UCSD-AML1 (cell line): ENCODE measurements around the gene DPH2.

Experiments
- DNase-seq: peaks from one replicate; lab custom pipeline; 2025; ENCODE audit not compliant: unreplicated experiment; lab: John Stamatoyannopoulos, UW

Gene DPH2

DNA sequence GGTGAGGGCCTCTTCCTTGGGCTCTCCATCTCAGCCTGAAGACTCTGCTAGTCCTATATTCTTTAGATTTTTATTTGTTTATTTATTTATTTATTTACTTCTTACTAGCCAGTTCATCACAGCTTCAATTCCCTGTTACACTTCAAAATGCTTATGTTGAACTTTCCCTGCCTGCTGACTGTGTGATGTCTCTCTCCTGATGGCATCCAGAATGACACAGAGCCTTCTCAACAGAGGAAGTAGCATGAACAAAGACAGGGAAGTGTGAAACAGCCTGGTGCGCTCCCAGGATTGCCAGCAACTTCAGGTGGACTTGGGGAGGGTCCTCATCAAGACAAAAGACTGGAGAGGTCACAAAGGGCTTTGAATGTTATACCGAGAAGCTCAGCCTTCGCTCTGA is 27.4 kb upstream of the DPH2 start:
- DNase-seq, result no peak

DNA sequence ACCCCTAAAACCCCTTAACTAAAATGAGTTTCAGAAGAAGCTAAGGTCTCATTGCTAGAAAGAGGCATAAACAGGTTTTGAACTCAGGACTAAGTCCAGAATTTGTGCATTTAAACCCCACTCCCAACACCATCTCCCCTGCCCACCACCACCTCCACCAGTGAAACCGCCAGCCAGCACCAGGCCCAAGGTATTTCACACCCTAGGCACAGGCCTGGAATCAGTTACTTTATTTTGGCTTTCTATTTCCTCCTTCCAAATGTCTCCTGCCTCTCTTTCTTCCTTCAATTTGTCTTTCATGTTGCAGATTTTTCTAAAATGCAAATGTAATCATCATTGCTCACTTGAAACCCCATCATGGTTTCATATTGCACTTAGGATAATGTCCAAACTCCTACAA is 24.9 kb upstream of the DPH2 start:
- no peak for DNase-seq

DNA sequence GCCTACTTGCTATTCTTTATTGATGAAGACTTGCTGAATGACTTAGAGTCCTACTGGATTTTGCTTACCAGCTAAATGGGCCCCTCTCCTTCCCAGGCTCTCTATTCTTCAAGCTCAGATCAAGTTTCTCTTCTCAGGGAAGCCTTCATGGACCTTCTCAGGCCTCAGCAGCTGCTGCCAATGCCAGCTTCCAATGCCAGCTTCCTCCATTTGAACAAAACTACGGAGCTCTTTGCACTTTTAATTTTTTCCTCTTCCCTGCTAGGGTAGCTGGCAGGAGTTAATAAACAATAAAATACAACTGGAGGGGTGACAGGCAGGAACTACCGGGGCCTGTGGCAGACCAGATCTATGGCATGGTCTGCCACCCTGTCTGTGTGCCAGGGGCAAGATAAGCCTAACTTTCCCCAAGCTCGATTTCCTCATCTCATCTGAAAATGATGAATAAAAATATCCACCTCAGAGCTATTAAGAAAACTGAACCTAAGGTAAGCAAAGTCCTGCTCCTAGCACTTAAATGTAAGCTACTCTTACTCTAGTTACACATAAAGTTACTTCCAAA is 24.1 kb upstream of the DPH2 start:
- DNase-seq, result no peak

DNA sequence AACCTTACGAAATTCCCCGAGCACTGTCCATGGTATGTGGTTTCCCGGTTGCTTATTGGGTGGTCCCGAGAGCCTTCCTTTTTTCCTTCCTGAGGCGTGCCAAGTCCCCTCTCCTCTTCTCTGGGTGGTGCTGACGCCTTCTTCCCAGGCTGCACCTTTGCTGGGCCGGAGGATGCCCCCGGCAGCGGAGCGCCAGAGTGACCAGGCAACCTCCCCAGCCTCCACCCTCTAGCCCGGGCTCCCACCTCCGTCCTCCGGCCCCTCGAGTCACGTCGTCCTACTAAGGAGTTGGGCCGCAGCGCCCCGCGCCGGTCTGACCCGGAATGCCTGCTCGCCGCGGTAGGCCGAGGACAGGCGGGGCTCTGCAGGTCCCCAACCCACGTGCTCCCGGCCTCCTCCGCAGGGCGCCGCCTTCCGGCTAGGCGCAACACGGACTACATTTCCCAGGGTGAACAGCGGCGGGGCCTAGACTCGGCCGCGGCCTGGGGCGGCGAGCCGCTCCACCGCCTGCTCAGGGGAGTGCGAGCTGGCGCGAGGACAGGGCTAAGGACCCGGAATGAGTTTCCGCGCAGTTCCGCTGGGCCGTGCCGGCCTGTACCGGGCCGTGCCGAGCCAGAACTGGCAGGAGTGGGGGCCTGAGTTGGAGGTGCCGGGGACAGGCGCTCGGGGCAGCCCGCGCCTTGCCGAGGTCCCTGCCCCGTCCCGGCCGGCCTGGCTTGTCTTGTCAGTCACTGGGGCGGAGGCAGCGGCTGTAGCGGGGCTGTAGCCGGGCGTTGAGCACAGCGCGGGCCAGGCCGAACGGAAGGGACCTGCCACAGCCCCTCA is 23.4 kb upstream of the DPH2 start, which contains the start of gene IPO13:
TSS of gene IPO13 (plus strand) at position 715 of the 825 bp plus-strand sequence. CDS start 651 bp downstream, outside the sequence.
- DNase-seq, result peak; percentile 97

DNA sequence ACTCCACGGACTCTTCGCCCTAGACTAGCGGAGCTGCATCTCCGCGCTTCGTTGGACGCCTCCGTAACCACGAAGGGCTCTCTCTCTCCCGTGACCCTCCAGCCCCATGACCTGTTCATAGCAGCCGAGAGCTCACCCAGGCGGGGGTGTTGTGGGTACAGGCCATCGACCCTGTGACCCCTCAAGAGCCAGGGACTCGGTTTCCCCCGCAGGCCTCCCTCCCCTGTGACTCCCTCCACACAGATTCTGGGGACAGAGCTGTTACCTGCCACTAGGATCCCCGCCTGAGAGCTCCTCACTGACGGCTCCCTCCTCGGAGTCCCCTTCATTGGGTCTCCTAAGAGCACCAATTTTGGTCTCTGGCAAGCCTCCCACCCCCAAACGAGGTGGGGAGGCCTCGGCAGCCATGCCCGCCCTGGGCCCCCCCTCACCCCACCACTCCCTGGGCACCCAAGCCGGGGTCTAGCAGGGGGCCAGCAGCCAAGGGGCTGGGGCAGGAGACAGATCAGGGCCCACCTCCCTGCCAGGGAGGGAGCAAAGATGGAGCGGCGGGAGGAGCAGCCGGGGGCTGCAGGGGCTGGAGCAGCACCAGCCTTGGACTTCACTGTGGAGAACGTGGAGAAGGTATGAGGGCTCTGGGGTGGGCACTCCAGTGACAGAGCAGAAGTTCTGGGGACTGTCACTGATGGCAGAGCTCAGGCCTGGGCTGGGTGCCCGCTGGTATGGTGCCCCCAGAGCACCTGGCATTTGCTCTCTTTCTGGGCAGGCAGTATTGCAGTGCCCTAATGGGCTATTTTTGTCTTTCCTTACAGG is 22.5 kb upstream of the DPH2 start:
- no peak for DNase-seq

DNA sequence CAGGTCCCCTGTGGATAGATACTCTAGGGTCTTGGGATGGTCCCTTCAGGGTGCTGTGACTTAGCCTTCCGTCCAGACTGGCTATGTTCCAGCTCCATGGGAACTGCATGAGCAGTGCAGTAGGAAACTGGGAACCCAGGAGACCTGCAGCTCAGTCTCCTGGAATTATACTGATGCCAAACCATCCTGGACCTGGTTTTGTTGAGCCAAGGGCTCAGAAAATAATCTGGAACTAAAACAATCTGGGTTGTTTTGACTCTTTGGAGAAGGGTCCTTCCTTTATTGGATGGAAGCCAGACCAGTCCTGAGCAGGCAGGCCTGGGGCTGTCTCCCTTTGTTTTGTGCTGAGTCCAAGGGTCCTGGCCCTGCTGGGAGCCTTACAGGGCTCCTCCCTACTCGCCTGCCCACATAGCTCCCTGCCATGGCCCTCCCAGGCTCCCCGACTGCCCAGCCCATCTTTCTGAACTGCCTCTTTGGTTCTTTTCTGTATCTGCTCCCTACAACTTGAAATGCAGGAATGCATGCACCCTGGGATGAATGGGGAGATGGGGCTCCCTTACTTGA is 21.9 kb upstream of the DPH2 start:
- DNase-seq, result no peak

DNA sequence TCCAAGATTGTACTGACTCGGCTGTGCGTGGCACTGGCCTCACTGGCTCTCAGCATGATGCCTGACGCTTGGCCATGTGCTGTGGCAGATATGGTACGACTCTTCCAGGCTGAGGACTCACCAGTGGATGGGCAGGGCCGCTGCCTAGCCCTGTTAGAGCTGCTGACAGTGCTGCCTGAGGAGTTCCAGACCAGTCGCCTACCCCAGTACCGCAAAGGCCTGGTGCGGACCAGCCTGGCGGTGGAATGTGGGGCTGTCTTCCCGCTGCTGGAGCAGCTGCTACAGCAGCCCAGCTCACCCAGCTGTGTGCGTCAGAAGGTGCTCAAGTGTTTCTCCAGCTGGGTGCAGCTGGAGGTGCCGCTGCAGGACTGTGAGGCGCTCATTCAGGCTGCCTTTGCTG is 20.1 kb upstream of the DPH2 start:
- DNase-seq, result no peak

DNA sequence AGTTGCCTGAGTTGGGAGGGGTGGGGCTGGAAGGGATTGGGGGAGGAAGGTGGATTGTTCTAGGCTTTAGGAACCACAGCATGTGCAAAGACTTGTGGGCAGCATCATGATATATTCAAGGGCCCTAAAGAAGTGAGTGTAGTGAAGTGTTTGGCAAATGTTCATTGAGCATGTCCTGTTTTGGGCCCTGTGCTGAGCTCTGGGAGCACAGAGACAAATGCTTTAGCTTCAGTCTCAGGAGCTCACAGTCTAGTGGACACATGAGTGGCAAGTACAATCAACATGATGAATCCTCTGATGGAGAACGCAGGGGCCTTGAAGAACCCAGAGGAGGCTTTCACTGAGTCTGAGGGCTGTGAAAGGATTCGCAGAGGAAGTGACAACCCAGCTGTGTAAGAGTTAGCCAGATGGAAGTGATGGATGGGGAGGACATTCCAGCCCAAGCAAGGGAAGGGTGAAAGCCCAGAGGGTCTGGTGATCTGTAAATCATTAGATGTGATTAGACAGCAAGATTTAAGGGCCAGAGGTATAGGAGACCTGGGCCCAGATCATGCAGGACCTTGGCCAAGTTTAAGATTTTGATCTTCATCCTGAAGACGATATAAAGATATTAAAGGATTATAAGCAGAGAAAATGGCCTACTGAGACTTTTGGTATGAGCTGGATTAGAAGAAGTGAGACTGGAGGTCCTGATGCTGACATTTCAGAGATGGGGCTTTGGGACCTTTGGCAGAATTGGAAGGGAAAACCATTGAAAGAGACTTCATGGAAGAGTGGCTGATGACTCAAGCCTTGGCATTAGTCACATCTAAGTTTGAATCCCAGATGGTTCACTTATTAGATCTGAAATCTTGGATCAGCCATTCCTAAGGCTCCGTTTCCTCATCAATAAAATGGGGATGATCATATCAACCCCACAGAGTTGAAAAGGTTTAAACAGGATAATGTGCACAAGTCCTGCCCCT is 18.5 kb upstream of the DPH2 start:
- no peak for DNase-seq

DNA sequence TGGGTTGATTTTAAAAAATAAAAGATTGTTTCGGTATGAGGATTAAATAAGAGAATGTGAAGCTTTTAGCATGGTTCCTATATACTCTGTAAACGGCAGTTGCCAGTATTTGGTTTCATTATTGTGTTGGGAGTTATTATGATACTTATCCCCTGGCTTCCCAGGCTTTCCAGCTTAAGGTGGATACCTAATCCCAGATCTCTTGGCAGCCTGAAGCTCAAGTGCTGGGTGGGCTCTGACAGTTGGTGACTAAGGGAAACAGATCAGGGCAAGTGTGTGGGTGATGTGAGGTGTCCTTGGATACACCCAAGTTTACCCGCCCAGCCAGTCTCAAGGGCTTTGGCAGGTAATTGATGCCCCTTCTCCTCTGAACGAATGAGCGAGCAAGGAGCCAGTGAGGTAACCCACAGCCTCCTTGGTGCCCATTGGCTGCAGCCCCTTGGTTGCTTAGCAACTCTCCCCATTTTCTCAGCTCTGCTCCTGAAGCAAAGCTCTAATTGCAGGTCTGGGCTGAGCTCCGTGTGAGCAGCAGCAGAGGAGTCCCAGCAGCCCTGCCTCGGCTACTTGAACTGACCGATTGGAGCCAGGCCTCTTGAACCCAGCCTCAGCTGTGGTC is 17.0 kb upstream of the DPH2 start:
- no peak for DNase-seq

DNA sequence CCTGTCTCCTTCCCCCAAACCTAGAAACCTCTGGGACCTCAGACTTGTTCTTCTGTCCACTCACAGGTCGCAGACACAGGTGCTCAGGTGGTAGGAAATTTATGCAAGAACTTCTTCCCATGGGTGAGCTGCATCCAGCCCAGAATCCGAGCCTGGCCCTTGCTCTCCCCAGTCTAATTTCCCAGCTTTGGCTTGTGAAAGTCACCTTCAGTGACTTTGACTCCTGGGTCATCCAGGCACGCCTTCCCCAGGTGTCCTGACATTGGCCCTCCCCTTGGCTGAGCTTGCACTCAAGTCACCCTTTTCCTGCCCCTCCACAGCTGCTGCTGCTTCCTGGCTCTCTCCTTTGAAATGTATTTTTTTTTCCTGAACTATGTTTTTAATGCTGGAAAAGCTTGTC is 16.4 kb upstream of the DPH2 start:
- no peak for DNase-seq

DNA sequence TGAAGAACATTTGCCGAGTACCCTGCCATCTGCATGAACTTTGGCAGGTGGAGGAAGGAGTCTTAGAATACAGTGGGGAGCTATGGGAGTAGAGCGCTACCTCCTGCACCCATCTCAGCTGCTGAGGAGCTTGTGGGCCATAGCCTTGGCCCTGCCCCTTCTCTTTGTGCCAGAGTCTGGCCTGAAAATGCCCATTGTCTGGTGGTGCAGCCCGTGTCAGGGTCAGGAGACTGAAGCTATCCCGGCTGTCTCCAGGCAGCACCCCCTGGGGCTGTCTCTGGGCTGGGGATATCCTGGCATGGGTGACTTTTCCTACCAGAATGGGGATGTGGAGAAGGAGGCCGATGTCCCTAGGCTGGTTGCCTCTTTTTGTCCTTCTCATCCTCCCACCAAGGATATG is 15.8 kb upstream of the DPH2 start:
- DNase-seq, result no peak

DNA sequence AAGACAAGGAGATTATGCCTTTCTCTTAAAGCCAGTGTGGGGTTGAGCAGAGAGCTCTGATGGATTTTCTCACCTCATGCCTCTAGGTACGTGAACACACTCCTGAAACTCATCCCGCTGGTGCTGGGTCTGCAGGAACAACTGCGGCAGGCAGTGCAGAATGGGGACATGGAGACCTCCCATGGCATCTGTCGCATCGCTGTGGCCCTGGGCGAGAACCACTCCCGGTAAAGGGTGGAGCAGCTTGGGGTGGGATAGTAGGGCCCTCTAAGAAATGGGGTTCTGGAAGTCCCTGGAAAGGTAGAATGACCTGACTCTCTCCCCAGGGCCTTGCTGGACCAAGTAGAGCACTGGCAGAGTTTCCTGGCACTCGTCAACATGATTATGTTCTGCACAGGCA is 13.6 kb upstream of the DPH2 start:
- no peak for DNase-seq

DNA sequence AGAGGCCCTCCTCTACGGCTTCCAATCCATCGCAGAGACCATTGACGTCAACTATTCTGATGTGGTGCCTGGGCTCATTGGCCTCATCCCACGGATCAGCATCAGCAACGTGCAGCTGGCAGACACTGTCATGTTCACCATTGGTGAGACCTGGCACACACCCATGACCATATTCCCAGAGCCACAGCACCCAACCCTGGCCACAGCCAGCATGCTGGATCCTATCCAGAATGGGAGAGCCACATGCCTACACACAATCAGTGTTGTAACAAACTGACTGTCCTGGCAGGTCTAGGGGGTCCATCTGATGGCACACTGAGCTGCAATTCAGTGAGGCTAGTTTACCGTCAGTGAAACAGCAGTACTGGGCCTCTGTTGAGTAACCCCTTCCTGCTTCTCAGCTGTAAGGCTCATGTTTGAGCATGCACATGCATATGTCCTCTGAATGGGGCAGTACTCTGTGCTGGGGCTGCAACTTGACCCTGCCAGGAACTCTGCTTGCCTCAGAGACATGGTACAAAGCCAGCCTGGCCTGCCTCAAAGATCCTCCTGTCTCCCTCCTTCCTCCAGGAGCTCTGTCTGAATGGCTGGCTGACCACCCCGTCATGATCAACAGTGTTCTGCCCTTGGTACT is 12.3 kb upstream of the DPH2 start:
- DNase-seq, result no peak

DNA sequence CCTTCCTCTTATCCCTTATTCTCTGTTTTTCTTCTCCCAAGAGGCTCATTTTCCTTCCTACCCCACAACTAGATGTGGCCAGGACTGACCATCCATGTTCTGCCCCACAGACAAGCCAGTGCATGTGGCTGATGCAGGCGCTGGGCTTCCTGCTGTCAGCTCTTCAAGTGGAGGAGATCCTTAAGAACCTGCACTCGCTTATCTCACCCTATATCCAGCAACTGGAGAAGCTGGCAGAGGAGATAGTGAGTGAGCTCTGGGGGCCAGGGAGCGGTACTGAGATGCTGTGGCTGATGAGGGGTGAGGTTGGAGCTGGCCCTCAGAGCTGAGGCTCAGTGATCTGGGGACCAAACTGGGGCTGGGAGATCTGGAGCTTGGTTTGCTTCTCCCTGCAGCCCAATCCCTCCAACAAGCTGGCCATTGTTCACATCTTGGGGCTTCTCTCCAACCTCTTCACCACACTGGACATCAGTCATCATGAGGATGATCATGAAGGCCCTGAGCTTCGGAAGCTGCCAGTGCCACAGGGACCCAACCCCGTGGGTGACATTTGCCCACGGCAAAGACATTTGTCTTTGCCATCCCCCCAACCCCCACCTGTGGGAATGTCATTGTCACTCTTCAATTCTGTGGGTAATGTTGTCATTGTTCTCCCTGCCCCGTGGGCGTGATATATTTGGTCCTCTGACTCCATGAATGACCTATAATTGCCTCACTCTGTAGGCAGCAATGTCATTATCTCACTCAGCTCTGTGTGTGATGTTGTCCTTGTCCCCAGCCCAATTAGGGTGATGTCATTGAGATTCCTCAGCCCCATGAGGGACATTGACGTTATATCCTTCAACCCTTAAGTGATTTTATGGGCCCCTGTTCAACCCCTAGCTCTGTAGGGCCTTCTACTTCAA is 11.2 kb upstream of the DPH2 start:
- DNase-seq, result no peak

DNA sequence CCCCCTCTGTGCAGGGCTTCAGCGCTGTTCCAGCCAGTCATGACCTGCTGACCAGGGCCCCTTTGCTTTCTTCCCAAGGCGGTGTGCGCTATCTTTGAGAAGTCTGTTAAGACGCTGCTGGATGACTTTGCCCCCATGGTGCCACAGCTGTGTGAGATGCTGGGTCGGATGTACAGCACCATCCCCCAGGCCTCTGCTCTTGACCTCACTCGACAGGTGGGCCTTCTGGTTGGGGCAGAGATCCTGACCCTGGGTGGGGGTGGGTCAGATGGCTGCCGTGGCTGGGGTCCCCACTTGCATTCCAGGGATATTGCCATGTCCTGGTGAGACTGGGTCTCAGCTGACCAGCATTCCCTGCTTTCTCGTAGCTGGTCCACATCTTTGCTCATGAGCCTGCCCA is 9.0 kb upstream of the DPH2 start:
- no peak for DNase-seq

DNA sequence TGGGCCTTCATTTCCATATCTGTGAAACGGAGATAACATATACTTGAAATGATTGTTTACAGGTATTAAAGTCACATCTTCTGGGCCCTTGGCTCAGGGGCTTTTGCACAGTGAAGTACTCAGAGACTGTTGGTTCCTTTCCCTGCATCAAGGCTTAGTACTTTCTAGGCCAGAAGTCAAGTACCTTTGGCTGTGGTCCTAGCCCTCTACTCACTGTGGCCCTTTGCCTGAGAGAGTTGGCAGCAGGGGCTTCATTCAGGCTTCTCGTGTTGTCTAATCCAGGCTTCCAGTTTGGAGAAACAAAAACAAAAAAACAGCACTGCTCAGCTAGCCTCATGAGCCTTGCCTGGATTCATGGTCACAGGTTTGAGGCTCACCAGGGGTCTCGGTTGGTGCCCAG is 8.1 kb upstream of the DPH2 start:
- DNase-seq, result no peak

DNA sequence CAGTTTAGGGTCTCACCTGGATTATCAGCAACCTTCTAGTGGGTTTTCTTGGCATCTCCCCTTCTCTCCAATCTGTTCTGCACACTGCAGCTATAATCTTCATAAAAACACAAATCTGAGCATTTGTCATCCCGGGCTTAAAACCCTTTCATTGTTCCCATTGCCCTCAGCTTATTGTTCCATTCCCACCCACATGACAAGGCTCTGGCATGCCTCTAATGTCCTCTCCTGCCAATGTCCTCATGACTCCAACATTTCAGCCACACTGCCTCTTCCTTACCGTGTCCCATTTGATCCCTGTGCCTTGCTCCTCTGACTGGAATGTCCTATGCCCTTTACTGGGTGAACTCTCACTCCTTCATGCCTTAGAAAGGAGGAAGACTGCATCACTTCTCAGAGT is 7.5 kb upstream of the DPH2 start:
- no peak for DNase-seq

DNA sequence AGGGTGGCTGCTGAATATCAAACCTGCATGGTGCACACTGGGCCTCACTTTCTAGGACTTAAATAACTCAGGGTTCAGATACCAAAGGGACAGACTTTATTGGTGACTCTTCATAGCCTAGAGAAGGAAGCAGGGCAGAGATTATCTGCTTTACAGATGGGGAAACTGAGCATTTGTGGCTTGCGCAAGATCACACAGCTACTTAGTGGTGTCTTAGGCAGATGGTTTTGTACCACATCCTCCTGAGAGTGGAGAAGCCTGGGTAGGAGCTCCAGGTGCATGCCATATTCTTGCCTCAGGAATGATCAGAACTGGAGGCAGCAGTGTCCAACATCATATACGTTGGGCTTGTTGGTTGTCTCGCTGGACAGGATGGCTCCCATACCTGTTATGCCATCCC is 6.8 kb upstream of the DPH2 start:
- no peak for DNase-seq

DNA sequence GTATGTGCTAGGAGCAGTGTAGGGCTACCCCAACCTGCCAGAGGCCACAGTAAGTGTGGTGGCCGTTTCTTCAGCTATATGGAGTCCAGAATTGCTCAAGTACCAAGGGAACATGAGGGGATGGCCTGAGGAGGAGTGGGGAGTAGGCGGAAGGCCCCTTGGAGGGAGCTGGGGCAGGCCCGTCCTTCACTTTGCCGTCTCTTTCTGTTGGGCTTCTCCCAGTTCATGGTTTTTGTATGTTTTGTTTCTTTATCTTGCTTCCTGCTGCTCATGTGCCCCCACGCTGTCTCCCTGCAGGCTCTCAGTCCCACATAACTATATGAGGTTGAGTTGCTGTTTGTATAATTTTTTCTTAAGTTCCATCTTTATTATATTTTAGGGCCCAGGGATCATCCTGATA is 5.9 kb upstream of the DPH2 start:
- DNase-seq, result no peak
